Fibroblast of skin of right biceps (primary cell): ENCODE data around the gene NGEF.
"Not testable (repeated sequence)": the region's sequence is repeated elsewhere in the genome, so short reads cannot be mapped to it uniquely, and the experiment has no call there.

Experiments used
- DNase-seq: peaks from one replicate; pipeline ENCODE4 v3.0.0-alpha.2; 2013

NGEF gene

DNA sequence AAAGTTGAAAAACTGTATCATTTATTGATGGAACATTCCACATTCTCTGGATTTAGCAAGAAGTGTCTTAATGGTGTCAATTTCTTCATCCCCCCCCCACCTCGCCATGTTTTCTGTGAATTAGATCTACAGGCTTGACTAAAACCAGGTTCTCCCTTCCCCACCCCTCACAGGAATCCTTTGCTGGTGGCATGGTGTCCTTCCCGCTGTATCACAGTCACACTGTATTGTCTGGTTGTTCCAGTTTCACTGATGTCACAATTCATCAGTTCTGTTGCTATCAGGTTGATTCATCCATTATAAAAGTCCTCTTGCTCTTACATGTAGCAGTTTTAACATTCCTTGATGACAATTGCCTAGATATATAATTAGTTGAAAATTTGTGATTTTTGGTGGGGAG, 149.1 kb downstream of the NGEF start:
- DNase-seq = no peak

DNA sequence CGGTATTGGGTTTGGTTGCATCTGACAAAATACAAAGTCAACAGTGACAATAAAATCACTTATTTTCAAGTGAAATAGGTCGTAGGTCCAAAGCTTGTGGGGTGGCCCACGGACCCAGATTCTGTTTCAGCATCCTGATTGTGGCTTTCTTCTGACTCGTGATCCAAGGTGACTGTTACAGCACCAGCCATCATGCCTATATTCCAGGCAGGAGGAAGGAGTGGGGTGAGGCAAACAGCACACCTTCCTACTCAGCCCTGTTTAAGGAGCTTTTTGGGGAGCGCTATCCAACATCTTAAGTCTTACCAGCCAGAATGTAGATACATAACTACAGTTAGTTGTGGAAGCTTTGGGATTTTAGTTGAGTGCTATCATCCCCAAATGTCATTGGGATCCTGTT, 151.7 kb downstream of the NGEF start:
- DNase-seq = no peak

DNA sequence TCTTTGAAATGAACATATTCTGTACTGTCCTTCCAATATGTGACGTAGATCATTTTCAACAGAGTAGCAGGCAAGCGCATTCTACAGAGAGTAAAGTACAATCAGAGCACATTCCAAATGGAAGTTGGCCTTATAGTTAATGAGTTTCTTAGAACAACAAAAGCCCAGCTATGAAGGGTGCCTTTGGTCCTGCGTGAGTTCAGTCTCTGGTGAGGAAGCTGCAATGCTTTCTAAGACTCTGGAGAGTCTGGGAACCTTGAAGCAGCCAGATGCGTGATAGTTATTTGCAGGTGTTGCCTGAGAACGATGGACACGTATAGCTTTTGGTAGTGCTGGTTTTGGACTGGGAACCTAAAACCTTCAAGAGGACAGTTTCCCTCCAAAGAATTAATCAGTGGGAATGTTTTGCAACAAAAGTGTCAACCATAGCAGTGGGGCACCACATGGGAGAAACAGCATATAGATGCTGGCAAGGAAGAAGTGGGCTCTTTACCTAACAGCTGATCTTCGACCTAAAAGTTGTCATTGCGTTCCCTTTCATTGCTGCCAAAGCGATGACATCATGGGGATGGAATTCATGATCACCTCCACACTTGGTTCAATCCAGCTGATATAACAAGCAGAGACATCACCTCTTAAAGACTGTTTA, 152.3 kb downstream of the NGEF start:
- peak; percentile 20 for DNase-seq

DNA sequence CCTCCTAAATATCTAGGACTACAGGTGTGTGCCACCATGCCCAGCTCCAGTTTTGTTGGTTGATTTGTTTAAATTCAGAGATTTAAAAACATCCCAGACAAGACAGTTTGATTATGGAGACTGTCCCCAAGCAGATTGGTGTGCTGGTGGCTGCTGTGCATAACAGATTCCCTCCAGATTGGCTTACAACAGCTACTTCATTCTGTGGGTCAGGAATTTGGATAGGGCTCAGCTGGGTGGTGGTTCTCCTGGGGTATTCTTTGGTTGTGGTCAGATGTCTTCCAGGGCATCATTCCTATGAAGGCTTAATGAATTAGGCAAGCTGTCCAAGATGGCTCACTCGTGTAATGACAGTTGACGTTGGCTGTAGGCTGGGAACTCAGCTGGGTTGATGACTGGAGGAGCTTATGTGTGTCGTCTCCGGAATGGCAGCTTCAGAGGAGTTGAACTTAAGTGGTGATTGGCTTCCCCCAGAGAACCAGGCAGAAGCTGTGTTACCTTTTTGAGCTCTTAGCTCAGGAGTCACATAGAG, 153.6 kb downstream of the NGEF start:
- DNase-seq = no peak

DNA sequence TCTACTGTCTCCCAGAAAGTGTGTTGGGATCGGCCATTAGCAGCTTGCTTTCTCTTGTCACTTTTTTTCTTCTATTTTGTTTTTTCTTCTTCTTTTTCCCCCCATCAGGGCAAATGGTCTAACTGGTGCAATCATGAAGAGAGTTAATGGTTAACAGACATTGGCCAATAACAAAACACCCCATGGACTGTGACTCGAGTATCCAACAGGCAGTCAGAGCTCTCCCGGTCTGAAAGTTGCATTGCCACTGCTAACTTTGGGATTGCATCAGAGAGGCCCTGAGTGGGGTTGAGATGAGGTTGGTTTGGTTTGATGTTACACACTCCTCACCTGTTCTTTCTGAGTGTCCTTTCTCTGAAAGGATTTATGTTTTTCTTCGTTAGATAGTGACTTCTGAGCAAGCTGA, 155.9 kb downstream of the NGEF start:
- DNase-seq = peak; percentile 16

DNA sequence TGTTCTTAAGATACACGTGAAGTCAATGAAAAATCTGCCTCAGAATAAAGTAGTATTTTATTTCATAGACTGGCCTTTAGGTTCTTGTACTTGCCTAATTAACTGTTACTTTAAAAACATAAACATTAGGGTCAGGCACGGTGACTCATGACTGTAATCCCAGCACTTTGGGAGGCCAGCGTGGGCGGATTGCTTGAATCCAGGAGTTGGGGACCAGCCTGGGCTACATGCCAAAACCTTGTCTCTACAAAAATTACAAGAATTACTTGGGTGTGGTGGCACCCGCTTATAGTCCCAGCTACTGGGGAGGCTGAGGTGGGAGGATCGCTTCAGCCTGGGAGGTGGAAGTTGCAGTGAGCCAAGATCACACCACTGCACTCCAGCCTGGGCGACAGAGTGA, 159.0 kb downstream of the NGEF start:
- DNase-seq = peak; percentile 67

DNA sequence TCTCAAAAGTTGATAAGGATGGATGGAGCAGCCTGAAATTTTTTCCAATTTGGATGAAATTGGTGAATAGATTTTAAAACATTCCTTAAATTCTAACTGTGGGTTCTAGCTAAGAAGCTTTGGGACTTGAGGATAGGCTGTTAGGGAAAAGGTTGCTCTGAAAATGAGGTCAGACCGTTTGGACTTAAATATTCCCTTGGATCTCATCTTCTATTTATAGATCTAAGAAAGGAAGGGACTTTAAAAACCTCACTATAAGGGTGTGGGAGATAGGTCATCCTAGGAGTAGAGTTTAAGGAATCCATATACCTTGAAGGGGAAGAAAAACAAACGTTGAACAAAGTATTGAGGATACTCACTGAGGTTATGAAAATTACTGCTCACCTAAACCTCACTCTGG, 160.4 kb downstream of the NGEF start:
- DNase-seq = no peak

DNA sequence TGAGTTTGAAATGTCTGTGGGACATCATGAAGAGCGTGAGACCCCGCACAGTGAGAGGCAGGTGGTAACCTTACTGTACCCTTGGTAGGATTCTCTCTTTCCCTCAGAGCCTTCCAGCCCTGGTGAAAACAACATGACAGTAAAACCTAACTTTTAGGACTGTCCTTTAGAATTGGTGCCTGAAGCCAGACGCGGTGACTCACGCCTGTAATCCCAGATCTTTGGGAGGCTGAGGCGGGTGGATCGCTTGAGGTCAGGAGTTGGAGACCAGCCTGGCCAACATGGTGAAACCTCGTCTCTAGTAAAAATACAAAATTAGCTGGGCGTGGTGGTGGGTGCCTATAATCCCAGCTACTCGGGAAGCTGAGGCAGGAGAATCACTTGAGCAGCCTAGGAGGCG, 161.0 kb downstream of the NGEF start:
- DNase-seq = not testable (repeated sequence)

DNA sequence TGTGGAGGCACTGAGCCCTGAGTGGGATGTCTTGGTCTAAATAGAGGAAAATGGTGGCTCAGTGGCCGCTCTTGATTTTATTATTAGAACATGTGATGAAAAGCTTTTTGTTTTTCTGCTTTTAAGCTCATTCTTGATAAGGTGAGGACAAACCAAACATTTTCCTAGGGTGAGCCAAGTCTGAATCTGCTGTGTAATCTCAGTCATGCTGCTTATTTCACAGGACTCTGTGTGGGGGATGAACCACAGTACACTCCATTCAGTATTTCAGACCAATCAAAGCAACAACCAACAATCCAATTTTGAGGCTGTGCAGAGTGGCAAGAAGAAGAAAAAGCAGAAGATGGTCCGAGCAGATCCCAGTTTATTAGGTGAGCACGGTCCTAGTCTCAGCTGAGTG, 163.0 kb downstream of the NGEF start:
- no peak for DNase-seq

DNA sequence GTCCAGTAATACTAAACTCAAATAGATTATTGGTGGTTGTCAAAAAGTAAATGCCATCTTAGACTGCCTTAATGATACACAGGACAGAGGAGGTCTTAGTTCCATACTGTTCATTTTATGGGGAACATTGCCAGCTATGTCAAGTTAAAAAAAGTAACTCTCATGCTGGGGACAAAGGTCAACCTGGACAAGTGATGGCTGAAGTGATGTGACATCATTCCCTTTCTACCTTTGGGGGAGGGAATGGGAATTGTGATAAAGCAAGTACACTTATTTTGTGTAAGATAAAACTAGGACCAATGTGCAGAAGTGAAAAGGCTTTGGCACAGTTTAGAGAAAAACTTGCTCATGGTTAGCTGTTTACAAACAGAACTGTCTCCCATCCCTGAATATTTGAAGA, 167.0 kb downstream of the NGEF start:
- DNase-seq = no peak

DNA sequence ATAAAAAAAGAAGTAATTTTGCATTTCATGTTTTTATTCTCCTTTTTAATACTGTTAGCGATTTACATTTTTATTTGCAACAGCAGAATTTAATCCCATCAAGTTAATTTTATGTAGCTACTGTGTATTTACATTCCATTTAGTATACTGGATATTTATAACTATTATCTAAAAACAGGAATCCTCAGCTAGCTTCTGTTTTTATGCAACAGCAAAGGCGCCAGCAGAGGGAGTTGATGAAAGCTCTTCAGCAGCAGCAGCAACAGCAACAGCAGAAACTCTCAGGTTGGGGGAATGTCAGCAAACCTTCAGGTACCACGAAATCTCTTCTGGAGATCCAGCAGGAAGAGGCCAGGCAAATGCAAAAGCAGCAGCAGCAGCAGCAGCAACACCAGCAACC, 169.2 kb downstream of the NGEF start:
- no peak for DNase-seq

DNA sequence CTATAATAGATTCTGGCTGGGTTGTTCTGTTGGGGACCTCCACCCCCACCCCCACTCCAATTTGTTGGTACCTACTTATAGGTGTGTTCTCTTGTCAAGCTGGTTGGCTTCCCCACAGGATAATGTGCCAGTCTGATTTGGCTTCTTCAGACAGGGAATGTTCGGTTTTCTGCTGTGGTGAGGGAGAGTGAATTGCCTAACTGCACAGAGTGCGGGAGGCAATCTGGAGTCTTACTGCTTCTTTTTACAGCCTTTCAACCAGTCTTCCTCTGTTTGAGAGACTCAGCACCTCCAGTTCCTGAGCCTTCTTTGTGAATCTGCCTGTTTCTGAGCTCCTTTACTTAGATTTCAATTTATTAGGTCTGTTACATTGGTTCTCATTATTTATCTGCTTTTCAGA, 170.4 kb downstream of the NGEF start:
- DNase-seq = no peak

DNA sequence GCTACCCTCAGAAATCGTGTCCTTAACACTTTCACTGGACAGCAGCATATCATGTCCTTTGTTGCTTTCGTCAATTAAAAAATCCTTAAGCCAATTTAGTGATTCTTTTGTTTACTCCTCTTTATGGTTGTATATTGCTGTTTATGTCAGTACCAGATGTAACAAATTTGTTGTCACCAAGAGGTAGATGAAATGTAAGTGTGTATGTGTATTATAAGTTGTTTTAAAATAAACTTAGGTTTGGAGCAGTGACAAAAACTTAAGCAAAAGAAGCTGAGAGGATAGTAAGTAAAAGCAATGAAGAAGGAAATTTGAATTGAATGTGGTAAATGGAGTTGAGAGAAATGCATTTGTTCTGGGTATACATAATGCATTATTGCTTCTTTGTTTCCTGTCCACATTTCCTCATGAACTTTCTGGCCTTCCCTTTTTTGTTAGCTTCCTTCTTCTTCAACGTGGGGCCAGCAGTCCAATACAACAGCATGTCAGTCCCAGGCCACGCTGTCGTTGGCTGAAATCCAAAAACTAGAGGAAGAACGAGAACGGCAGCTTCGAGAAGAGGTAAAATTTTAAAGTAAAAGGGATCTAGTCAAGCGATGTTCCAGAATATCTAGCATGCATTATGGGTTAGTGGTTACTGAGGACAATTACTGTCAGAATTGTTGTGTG, 173.5 kb downstream of the NGEF start:
- DNase-seq = no peak

DNA sequence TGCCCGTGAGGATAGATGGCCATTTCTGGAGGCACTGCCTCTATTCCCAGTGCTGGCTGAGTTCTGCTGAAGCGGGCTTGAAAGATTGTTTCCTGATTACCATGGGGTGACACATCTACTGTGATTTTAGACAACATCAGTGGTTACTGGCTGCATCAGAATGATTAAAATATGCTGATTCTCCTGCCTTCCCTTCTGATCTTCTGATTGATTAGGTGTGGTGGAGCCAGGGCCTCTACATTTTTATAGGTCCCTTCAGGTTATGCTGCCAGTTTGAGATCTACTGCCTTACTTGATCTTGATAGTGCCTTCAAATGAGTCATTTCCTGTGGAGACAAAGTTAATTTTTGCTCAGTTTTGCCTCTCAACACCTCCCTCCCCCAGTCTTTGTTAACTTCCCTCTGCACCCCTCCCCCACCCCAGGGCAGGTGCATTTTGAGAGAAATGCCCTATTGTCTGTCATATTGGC, 174.6 kb downstream of the NGEF start:
- peak; percentile 22 for DNase-seq

DNA sequence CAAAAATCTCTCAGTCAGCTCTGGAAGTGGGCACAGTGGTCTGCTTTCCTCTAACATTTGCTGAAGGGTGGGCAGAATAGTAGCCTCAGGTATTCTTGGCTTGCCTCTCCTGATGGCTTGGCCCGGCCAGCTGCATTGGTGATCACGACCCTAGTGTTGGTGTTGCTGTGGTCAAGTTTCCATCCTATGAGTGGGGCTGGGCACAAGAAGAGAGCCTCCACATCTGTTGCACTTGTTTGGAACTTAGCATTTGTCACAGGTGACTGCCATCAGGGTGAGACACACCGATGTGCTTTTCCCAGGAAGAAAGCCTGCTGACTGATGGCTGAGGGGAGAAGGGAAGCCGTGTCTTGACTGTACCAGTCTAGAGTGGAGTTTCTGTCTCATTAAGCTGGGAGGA, 176.1 kb downstream of the NGEF start:
- DNase-seq = no peak

DNA sequence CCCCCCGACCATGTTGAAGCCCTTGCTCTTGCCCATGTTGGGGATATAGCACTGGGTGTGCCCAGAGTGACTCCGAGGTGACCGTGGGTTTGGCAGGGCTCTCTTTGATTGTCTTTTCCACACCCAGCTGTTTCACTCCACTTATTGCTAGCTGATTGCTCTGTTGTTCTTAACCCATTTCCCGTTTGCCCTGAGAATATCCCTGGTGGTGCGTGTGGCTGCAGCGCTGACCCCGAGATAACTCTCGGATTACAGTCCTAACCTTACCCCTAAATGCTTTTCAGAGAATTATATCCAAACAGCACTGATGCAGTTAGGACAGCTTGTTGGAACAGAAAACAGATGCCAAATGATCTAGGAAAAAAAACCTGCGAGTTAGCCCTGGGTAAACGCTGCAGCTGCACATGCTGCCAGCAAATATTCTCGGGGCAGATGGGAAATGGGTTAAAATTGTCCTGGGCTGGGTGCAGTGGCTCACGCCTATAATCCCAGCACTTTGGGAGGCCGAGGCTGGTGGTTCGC, 177.3 kb downstream of the NGEF start:
- DNase-seq = no peak

DNA sequence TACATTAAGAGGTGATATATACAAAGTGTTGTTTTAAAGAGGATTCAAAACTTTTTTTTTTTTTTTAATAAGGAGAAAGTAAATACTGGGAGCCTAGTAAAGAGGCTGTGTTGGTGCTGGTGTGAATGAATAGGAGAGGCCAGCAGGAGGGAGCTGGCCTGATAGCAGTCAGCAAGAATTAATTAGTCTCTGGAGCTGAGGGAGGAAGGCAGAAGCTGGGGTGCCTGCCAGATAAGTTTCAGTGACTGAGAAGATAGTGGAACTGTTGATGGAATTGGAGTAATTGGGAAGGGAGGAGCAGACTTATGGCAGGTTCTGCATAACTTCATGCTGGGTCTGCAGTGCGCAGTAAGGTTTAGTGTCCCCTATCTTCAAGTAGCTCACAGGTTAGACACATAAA, 179.2 kb downstream of the NGEF start:
- DNase-seq = no peak

DNA sequence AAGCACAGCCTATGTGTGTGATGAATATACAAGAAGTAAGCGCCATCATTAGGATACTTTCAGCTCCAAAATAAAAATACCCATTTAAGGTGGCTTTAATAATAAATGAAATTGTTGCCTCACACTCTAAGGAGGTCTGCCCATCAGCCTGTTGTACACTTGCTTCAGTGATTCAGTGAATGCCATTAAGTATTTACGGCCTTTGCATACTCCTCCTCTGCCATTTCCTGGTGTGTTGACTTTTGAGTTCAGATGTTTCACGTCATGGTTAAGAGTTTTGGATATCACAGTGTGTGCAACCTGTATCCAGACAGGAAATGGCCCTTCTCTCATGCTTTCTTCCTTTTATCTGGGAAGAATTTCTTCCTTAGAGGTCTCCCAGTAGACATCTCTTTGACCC, 181.6 kb downstream of the NGEF start:
- DNase-seq = no peak

DNA sequence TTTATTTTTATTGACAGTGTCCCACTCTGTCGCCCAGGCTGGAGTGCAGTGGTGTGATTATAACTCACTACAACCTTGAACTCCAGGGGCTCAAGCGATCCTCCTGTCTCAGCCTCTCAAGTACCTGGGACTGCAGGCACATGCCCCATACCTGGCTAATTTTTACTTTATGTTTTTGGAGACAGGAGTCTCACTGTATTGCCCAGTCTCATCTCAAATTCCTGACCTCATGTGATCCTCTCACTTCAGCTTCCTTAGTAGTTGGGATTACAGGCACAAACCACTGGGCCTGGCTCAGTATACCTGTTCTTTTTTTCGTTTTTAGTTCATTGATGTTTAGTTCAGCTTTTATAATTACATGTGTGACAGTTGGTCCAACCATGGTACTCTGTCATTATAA, 183.1 kb downstream of the NGEF start:
- no peak for DNase-seq
